ENCODE data around the gene SP1.

DNA sequence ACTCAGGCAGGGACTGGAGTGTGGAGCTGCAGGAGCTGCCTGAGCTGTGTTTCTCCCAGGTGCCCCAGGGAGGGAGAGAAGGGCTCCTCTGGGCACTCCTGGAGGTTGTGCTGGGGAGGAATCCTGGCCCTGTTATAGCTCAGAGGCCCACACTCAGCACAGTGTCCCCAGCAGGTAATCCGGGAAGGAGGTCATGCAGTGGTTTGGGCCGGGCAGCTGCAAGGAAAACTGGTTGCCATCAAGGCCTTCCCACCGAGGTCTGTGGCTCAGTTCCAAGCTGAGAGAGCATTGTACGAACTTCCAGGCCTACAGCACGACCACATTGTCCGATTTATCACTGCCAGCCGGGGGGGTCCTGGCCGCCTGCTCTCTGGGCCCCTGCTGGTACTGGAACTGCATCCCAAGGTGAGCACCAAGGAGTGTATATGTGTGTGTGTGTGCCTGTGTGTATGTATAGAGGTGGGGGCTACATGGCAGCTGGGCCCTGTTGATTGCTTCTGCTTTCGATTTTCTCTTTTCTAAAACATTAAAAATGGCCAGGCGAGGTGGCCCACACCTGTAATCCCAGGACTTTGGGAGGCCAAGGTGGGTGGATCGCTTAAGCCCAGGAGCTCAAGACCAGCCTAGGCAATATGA is 45.7 kb downstream of the SP1 start:
- TF ChIP-seq, protein P1, sequence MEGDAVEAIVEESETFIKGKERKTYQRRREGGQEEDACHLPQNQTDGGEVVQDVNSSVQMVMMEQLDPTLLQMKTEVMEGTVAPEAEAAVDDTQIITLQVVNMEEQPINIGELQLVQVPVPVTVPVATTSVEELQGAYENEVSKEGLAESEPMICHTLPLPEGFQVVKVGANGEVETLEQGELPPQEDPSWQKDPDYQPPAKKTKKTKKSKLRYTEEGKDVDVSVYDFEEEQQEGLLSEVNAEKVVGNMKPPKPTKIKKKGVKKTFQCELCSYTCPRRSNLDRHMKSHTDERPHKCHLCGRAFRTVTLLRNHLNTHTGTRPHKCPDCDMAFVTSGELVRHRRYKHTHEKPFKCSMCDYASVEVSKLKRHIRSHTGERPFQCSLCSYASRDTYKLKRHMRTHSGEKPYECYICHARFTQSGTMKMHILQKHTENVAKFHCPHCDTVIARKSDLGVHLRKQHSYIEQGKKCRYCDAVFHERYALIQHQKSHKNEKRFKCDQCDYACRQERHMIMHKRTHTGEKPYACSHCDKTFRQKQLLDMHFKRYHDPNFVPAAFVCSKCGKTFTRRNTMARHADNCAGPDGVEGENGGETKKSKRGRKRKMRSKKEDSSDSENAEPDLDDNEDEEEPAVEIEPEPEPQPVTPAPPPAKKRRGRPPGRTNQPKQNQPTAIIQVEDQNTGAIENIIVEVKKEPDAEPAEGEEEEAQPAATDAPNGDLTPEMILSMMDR (IDR thresholded peaks at IDR 0.05): no peak
- no peak for TF ChIP-seq POLR2AphosphoS5 (IDR thresholded peaks at IDR 0.05)
- no peak for TF ChIP-seq POLR2A (IDR thresholded peaks at IDR 0.05)
